Testis (tissue), 3 donors: ENCODE data around the gene DPP6. TPM values are rescaled to one million over a fixed set of nuclear protein-coding genes. Genes with fewer than 3 reads are reported as not detected.

Source experiments
- DNase-seq: peaks from one replicate; pipeline ENCODE4 v3.0.0-alpha.2; 2019
- H3K27ac ChIP-seq, 2 donors: fragments of 200-600 bp; sonication (generic); one replicate each; pipeline ENCODE4 v1.5.1; 2019
- H3K27me3 ChIP-seq: fragments of 200-600 bp; sonication (generic); one replicate; pipeline ENCODE4 v1.5.1; 2019
- H3K36me3 ChIP-seq: fragments of 200-600 bp; sonication (generic); one replicate; pipeline ENCODE4 v1.5.1; 2017; ENCODE audit warnings: low read depth; ENCODE audit errors: missing control alignments
- H3K4me1 ChIP-seq: fragments of 200-600 bp; sonication (generic); one replicate; pipeline ENCODE4 v1.5.1; 2019
- H3K4me3 ChIP-seq, 2 donors: fragments of 200-600 bp; sonication (generic); one replicate each; pipeline ENCODE4 v1.5.1; 2017 to 2019
- H3K9me3 ChIP-seq: fragments of 200-600 bp; sonication (generic); one replicate; pipeline ENCODE4 v1.5.1; 2017
- CTCF ChIP-seq, 3 experiments: fragments of 450-650 bp in 2 of 3; fragments of 200-600 bp in 1 of 3; sonication (generic) in 1 of 3; IDR thresholded peaks; one replicate each; pipeline ENCODE4 v1.5.1; 2016 to 2019; ENCODE audit warnings: antibody characterized with exemption in 3 of 3, mild to moderate bottlenecking in 2 of 3, moderate library complexity in 1 of 3
- POLR2A ChIP-seq: fragments of 450-650 bp; IDR thresholded peaks from one replicate; pipeline ENCODE4 v1.6.1; 2017; ENCODE audit warnings: antibody characterized with exemption, mild to moderate bottlenecking, moderate library complexity
- WGBS, 2 donors: methylation state at CpG; one replicate each; pipeline ENCODE4 v1.1.5; 2018; 5-methylcytosine and 5-hydroxymethylcytosine counted together
- intact Hi-C: fragments of 100-400 bp; cut with DNase I; formaldehyde crosslinking; loops from one replicate; pipeline ENCODE4 v1.15.1; 2023; ENCODE audit warnings: low total_unique reads
- polyA plus RNA-seq: library from polyadenylated mRNA; stranded (reverse); fragments of 350-450 nt; fragmentation: Illumina TruSeq; extraction: RNeasy Lipid Tissue Mini Kit (QIAGEN cat#74804); gene quantifications from one replicate; pipeline ENCODE4 v1.2.3, GENCODE V29; 2014; ENCODE audit warnings: low read depth, low replicate concordance; ENCODE audit not compliant: insufficient read depth
- total RNA-seq, 2 donors: library from RNA; depleted of rRNA; stranded (reverse); fragments of >200 nt; gene quantifications; one replicate each; pipeline ENCODE4 v1.2.3, GENCODE V29; 2016

The DPP6 gene
- total and polyA plus RNA-seq, 3 donors from 2014 or later: 26.0 to 78.3 (median 52.8) TPM

- Histone ChIP-seq H3K9me3 (no peaks in the 10 kb centered on the region), H3K36me3 (no peaks in the 10 kb centered on the region), H3K4me1 (no peaks in the 10 kb centered on the region), H3K27ac (no peak overlapping the region), H3K27me3 (no peaks in the 10 kb centered on the region), H3K4me3 (no peak overlapping the region)
- 85 to 89% methylated on average over 5 of the region's 5 CpGs for WGBS, 2 donors
- TF ChIP-seq CTCF (IDR thresholded peaks at IDR 0.05): no peak
- TF ChIP-seq POLR2A: no peak
- no peak for DNase-seq
- intact Hi-C loops: no loop called here
Measured at GRCh38 chr7:154469652-154470051, 417.5 kb downstream of the DPP6 start.

GRCh38 chr7:154472343-154472742 lies 420.1 kb downstream of the DPP6 start:
- DNase-seq: no peak
- Histone ChIP-seq H3K9me3 (no peaks in the 10 kb centered on the region), H3K36me3 (no peaks in the 10 kb centered on the region), H3K4me3 (no peak overlapping the region), H3K27me3 (no peaks in the 10 kb centered on the region), H3K4me1 (no peaks in the 10 kb centered on the region), H3K27ac (no peak overlapping the region)
- intact Hi-C loops: no loop called here
- TF ChIP-seq POLR2A (no peak), CTCF (IDR thresholded peaks at IDR 0.05) (no peak)
- 46 to 60% methylated on average over 2 of the region's 2 CpGs for WGBS, 2 donors

- intact Hi-C loops: no loop called here
- Histone ChIP-seq H3K36me3 (no peaks in the 10 kb centered on the region), H3K9me3 (no peaks in the 10 kb centered on the region), H3K27me3 (no peaks in the 10 kb centered on the region), H3K27ac (no peak overlapping the region), H3K4me1 (no peaks in the 10 kb centered on the region), H3K4me3 (no peak overlapping the region)
- no peak for DNase-seq
- TF ChIP-seq CTCF (IDR thresholded peaks at IDR 0.05): no peak
- TF ChIP-seq POLR2A: no peak
- WGBS, 2 donors: 94 to 95% methylated on average over 3 of the region's 3 CpGs
Measured at GRCh38 chr7:154473360-154473759, 421.2 kb downstream of the DPP6 start.

- Histone ChIP-seq H3K9me3 (no peaks in the 10 kb centered on the region), H3K36me3 (no peaks in the 10 kb centered on the region), H3K27me3 (no peaks in the 10 kb centered on the region), H3K4me1 (no peaks in the 10 kb centered on the region), H3K27ac (no peak overlapping the region), H3K4me3 (no peak overlapping the region)
- no peak for DNase-seq
- intact Hi-C loops: no loop called here
- WGBS, 2 donors: 67 to 78% methylated on average over 10 of the region's 10 CpGs
- TF ChIP-seq POLR2A: no peak
- no peak for TF ChIP-seq CTCF (IDR thresholded peaks at IDR 0.05)
Measured at GRCh38 chr7:154474903-154475520, 422.8 kb downstream of the DPP6 start.

- 65 to 66% methylated on average over 5 of the region's 5 CpGs for WGBS, 2 donors
- Histone ChIP-seq H3K4me1 (no peaks in the 10 kb centered on the region), H3K4me3 (no peak overlapping the region), H3K27me3 (no peaks in the 10 kb centered on the region), H3K27ac (no peak overlapping the region), H3K9me3 (no peaks in the 10 kb centered on the region), H3K36me3 (no peaks in the 10 kb centered on the region)
- intact Hi-C loops: no loop called here
- DNase-seq: no peak
- TF ChIP-seq CTCF (IDR thresholded peaks at IDR 0.05) (no peak), POLR2A (no peak)
Measured at GRCh38 chr7:154475864-154476263, 423.7 kb downstream of the DPP6 start.
